HL-60 (cell line): ENCODE data around the gene CACNA1D.

Experiments used
- POLR2AphosphoS5 ChIP-seq: IDR thresholded peaks from 2 replicates; pipeline ENCODE4 v1.6.1; 2012; ENCODE audit warnings: low read depth
- TF ChIP-seq, protein P1 (sequence below): IDR thresholded peaks from one replicate; pipeline ENCODE4 v1.5.1; 2011; ENCODE audit warnings: low read length, control low read depth, inconsistent platforms; ENCODE audit not compliant: insufficient read depth
- TF ChIP-seq, protein P2 (sequence below): IDR thresholded peaks from 2 replicates; pipeline ENCODE4 v1.6.1; 2012; ENCODE audit warnings: low read depth; ENCODE audit not compliant: insufficient replicate concordance

DNA sequence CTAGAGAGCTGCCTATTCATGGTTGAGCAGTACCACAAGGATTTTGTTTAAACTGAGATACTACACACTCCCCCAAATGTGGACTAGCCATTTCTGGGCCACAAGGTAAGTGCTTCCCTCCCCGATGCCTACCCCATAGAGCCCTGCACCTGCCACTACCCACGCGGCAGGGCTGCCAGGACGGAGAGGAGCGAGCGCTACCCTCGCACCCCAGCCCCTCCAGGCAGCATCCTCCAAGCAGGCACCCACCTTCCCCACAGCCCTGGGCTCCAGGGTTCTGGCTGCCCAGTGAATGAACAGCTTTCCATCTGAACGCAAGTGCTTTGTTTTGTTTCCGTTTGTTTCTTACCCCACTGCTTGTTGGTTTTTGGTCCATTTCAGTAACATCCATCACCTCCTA lies 292.6 kb downstream of the CACNA1D start:
- TF ChIP-seq, protein P1, sequence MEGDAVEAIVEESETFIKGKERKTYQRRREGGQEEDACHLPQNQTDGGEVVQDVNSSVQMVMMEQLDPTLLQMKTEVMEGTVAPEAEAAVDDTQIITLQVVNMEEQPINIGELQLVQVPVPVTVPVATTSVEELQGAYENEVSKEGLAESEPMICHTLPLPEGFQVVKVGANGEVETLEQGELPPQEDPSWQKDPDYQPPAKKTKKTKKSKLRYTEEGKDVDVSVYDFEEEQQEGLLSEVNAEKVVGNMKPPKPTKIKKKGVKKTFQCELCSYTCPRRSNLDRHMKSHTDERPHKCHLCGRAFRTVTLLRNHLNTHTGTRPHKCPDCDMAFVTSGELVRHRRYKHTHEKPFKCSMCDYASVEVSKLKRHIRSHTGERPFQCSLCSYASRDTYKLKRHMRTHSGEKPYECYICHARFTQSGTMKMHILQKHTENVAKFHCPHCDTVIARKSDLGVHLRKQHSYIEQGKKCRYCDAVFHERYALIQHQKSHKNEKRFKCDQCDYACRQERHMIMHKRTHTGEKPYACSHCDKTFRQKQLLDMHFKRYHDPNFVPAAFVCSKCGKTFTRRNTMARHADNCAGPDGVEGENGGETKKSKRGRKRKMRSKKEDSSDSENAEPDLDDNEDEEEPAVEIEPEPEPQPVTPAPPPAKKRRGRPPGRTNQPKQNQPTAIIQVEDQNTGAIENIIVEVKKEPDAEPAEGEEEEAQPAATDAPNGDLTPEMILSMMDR, result no peak
- no peak for TF ChIP-seq POLR2AphosphoS5
- TF ChIP-seq, protein P2, sequence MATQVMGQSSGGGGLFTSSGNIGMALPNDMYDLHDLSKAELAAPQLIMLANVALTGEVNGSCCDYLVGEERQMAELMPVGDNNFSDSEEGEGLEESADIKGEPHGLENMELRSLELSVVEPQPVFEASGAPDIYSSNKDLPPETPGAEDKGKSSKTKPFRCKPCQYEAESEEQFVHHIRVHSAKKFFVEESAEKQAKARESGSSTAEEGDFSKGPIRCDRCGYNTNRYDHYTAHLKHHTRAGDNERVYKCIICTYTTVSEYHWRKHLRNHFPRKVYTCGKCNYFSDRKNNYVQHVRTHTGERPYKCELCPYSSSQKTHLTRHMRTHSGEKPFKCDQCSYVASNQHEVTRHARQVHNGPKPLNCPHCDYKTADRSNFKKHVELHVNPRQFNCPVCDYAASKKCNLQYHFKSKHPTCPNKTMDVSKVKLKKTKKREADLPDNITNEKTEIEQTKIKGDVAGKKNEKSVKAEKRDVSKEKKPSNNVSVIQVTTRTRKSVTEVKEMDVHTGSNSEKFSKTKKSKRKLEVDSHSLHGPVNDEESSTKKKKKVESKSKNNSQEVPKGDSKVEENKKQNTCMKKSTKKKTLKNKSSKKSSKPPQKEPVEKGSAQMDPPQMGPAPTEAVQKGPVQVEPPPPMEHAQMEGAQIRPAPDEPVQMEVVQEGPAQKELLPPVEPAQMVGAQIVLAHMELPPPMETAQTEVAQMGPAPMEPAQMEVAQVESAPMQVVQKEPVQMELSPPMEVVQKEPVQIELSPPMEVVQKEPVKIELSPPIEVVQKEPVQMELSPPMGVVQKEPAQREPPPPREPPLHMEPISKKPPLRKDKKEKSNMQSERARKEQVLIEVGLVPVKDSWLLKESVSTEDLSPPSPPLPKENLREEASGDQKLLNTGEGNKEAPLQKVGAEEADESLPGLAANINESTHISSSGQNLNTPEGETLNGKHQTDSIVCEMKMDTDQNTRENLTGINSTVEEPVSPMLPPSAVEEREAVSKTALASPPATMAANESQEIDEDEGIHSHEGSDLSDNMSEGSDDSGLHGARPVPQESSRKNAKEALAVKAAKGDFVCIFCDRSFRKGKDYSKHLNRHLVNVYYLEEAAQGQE, result no peak
